LNCaP clone FGC (cell line): ENCODE data around the gene DES.

ENCODE experiments used
- DNase-seq: peaks from one replicate; pipeline ENCODE4 v3.0.0-alpha.2; 2011; ENCODE audit warnings: low read depth
- H3K4me3 ChIP-seq: 2 replicates; pipeline ENCODE4 v1.5.1; 2011; ENCODE audit warnings: mild to moderate bottlenecking, low read depth, low read length, control low read depth
- TF ChIP-seq, protein P1 (sequence below): IDR thresholded peaks from 2 replicates; pipeline ENCODE4 v1.5.1; 2012; ENCODE audit warnings: mild to moderate bottlenecking; ENCODE audit not compliant: control insufficient read depth, insufficient read depth; ENCODE audit errors: extremely low read depth

Gene DES

DNA sequence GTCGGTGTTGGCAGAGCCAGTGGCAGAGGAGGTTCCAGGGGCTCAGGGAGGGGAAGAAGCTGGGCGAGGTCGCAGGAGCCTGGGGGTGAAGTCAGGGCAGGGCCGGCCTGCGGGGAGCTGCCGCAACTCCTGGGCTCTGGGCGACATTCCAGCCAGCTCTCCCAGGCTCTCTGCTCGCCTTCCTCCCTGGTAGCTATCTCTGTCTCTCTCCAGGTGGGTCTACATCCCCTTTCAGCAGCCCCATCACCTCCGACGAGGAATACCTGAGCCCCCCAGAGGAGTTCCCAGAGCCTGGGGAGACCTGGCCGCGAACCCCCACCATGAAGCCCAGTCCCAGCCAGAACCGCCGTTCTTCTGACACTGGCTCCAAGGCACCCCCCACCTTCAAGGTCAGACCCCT lies 43.5 kb downstream of the DES start:
- no peak for DNase-seq
- TF ChIP-seq, protein P1, sequence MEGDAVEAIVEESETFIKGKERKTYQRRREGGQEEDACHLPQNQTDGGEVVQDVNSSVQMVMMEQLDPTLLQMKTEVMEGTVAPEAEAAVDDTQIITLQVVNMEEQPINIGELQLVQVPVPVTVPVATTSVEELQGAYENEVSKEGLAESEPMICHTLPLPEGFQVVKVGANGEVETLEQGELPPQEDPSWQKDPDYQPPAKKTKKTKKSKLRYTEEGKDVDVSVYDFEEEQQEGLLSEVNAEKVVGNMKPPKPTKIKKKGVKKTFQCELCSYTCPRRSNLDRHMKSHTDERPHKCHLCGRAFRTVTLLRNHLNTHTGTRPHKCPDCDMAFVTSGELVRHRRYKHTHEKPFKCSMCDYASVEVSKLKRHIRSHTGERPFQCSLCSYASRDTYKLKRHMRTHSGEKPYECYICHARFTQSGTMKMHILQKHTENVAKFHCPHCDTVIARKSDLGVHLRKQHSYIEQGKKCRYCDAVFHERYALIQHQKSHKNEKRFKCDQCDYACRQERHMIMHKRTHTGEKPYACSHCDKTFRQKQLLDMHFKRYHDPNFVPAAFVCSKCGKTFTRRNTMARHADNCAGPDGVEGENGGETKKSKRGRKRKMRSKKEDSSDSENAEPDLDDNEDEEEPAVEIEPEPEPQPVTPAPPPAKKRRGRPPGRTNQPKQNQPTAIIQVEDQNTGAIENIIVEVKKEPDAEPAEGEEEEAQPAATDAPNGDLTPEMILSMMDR = no peak
- no peak overlapping the region for H3K4me3 ChIP-seq

DNA sequence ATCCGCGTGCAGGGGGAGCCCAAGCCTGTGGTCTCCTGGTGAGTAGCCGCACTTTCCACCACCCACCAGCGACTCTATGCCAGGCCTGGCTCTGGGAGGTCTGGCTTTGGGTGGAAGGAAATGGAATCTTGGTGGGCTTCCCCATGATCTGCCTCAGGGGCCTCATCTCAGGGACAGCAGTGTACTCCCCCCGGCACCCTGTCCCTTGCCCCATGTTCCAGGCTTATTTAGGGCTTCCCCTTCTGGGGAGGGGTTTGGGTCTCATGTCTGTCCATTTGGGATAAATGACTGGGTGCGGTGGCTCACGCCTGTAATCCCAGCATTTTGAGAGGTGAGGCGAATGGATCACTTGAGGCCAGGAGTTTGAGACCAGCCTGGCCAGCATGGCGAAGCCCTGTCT lies 44.2 kb downstream of the DES start:
- TF ChIP-seq, protein P1 = no peak
- no peak overlapping the region for H3K4me3 ChIP-seq
- no peak for DNase-seq

DNA sequence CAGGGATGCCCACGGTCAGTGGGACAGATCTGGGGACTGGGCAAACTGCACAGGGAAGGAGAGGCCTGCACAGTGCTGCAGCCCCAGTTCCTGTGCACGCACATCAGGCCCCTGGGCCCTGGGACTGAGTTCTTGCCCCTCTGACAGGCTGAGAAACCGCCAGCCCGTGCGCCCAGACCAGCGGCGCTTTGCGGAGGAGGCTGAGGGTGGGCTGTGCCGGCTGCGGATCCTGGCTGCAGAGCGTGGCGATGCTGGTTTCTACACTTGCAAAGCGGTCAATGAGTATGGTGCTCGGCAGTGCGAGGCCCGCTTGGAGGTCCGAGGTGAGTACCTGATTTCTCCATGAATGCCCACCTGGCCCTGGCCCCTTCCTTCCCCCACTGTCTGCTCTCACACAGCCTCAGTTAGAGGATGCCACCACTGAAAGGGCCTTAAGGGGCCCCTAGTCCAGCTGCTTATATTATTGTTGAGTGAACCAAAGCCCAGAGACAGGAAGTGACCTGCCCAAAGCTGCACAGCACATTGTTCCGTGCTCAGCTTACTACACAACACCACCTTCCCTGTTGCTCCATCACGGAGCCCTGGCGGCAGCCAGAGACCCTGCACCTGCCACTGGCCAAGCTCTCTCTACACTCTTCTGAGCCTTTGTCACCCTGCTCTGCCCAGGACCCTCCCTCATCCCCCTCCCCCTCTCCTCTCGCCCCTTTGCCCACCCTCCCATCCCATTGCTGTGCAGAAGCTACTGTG lies 46.3 kb downstream of the DES start:
- no peak for DNase-seq
- TF ChIP-seq, protein P1 = no peak
- H3K4me3 ChIP-seq = no peak overlapping the region

DNA sequence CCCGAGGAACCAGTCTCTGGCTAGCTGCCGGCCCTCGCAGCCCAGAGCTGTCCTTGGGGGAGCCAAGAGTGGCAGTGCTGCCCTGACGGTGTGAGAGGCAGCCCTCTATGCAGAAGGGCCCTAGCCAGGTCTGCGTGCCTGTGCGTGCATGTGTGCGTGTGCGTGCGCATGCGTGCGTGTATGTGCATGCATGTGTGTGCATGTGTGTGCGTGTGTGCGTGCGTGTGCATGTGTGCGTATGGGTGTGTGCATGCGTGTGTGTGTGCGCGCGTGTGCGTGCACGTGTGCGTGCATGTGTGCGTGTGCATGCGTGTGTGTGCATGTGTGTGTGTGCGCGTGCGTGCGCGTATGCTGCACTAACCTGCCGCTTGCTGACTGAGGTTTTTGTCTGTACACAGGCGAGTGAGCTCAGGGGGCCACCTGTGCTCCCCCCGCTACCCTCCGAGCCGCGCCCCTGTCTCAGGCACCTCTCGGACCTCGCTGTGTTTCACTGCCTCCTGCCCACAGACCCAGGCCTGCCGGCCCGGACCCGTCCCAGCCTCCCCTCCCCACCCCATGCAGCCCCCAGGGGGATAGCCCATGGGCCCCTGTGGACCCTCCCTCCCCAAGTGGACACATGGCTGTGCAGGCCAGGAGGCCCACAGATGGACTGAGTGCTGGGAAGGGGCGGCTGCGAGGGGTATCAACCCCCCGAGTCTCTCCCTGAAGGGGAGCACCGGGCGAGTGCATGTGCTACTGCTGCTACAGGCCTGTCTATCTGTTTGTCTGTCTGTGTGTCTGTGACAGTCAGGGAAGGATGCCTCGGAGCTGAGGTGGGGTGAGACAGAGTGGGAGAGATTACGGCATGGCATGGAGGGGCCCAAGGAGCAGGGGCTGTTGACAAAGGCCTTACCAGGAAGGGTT lies 47.7 kb downstream of the DES start:
- no peak overlapping the region for H3K4me3 ChIP-seq
- no peak for DNase-seq
- TF ChIP-seq, protein P1 = no peak

DNA sequence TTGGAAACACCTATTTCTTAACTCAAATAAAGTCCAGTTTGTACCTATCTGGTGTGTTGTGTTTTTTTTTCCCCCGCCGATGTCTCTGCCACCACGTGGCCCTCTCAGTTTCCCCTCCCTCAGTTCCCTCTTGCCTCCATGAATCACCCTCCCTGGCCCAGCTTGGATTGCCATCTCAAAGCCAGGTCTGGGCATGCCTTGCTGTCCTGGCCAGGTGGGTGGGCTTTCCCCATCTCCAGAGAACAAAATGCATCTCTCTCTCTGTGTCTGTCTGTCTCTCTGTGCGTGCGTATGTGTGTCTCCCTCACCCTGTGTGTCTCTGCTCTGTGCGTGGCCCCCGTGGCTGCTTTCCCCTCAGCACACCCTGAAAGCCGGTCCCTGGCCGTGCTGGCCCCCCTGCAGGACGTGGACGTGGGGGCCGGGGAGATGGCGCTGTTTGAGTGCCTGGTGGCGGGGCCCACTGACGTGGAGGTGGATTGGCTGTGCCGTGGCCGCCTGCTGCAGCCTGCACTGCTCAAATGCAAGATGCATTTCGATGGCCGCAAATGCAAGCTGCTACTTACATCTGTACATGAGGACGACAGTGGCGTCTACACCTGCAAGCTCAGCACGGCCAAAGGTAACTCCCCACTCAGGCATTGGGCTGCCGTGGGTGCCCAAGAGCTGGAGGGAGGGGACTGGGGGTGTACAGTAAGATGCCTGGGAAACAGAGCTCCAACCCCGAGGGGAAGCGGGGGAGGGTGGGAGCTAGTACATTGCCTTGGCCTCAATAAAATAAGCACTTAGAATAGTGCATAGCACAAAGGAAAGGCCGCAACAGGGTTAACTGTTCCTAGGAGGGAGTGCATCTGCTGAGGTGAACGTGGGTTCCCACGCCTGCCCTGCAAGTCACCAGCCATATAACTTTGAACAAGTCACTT lies 48.9 kb downstream of the DES start:
- TF ChIP-seq, protein P1 = no peak
- no peak overlapping the region for H3K4me3 ChIP-seq
- DNase-seq = no peak

DNA sequence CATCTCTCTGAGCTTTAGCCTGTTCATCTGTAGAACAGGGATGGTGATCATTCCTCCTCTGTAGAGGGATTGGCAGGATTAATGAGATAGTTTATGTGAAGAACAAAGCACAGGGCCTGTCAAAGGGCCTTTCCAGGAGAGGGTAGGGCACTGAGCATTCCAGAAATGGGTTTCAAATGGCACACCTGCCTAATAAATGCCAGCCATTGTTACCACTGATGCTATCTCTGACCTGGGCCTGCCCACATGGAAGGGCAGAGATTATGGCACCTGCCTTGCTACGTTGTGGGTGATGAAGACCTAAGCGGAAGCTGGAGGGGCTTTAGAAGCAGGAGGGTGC lies 49.5 kb downstream of the DES start:
- no peak for DNase-seq
- TF ChIP-seq, protein P1 = no peak
- H3K4me3 ChIP-seq = no peak overlapping the region
